NCI-H345 treated with DMSO at 0.1 percent for 48 hours (cell line): Measurements from ENCODE around the gene SIGLEC14.
"Not testable (repeated sequence)": the region's sequence is repeated elsewhere in the genome, so short reads cannot be mapped to it uniquely, and the experiment has no call there.

Experiments used
- DNase-seq: peaks from one replicate; lab custom pipeline; 2025; ENCODE audit not compliant: unreplicated experiment; lab: John Stamatoyannopoulos, UW

The SIGLEC14 gene

GRCh38 chr19:51675911-51676565 lies 29.4 kb upstream of the SIGLEC14 start:
- DNase-seq = not testable (repeated sequence)

- DNase-seq = no peak
Measured at GRCh38 chr19:51668216-51668615, 21.6 kb upstream of the SIGLEC14 start.

GRCh38 chr19:51664997-51665396 lies 18.4 kb upstream of the SIGLEC14 start:
- no peak for DNase-seq

GRCh38 chr19:51664131-51664530 lies 17.5 kb upstream of the SIGLEC14 start:
- no peak for DNase-seq

GRCh38 chr19:51663650-51664049 lies 17.0 kb upstream of the SIGLEC14 start:
- no peak for DNase-seq

- no peak for DNase-seq
Measured at GRCh38 chr19:51660975-51661600, 14.5 kb upstream of the SIGLEC14 start.

GRCh38 chr19:51654783-51655182 lies 8.2 kb upstream of the SIGLEC14 start:
- no peak for DNase-seq

- DNase-seq = no peak
Measured at GRCh38 chr19:51653162-51653561, 6.5 kb upstream of the SIGLEC14 start.

- DNase-seq = no peak
Measured at GRCh38 chr19:51652266-51652665, 5.6 kb upstream of the SIGLEC14 start.

GRCh38 chr19:51651216-51651846 lies 4.7 kb upstream of the SIGLEC14 start:
- no peak for DNase-seq

GRCh38 chr19:51647318-51647717 lies 693 bp upstream of the SIGLEC14 start:
- DNase-seq = no peak

- no peak for DNase-seq
Measured at GRCh38 chr19:51644636-51645271, 1.9 kb downstream of the SIGLEC14 start.

GRCh38 chr19:51641648-51642047 lies 5.0 kb downstream of the SIGLEC14 start:
- DNase-seq = no peak

- DNase-seq = no peak
Measured at GRCh38 chr19:51640386-51640785, 6.2 kb downstream of the SIGLEC14 start.

- no peak for DNase-seq
Measured at GRCh38 chr19:51639916-51640315, 6.7 kb downstream of the SIGLEC14 start.

GRCh38 chr19:51637362-51637978 lies 9.2 kb downstream of the SIGLEC14 start:
- DNase-seq = no peak

- no peak for DNase-seq
Measured at GRCh38 chr19:51632126-51632525, 14.5 kb downstream of the SIGLEC14 start.

GRCh38 chr19:51630315-51630714 lies 16.3 kb downstream of the SIGLEC14 start, which contains the start of gene SIGLEC5:
Gene SIGLEC5 (minus strand): TSS chr19:51630401. CDS start chr19:51630335, 66 bp downstream.
- DNase-seq = not testable (repeated sequence)

GRCh38 chr19:51628153-51628939 lies 18.3 kb downstream of the SIGLEC14 start:
- DNase-seq = no peak

GRCh38 chr19:51627491-51628138 lies 19.0 kb downstream of the SIGLEC14 start:
- no peak for DNase-seq
